ENCODE results near the gene MYCBP2.

GRCh38 chr13:77118134-77118533, 208.8 kb downstream of the MYCBP2 start:
- no peak for TF ChIP-seq POLR2AphosphoS5 (IDR thresholded peaks at IDR 0.05)
- TF ChIP-seq, protein P1, sequence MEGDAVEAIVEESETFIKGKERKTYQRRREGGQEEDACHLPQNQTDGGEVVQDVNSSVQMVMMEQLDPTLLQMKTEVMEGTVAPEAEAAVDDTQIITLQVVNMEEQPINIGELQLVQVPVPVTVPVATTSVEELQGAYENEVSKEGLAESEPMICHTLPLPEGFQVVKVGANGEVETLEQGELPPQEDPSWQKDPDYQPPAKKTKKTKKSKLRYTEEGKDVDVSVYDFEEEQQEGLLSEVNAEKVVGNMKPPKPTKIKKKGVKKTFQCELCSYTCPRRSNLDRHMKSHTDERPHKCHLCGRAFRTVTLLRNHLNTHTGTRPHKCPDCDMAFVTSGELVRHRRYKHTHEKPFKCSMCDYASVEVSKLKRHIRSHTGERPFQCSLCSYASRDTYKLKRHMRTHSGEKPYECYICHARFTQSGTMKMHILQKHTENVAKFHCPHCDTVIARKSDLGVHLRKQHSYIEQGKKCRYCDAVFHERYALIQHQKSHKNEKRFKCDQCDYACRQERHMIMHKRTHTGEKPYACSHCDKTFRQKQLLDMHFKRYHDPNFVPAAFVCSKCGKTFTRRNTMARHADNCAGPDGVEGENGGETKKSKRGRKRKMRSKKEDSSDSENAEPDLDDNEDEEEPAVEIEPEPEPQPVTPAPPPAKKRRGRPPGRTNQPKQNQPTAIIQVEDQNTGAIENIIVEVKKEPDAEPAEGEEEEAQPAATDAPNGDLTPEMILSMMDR (IDR thresholded peaks at IDR 0.05 in 8 of 11, conservative IDR thresholded peaks at IDR 0.05 in 3 of 11): no peak
- TF ChIP-seq POLR2A (IDR thresholded peaks at IDR 0.05): no peak
